Lower lobe of right lung (tissue), 2 donors: ENCODE data around the gene PDE4B. TPM values are rescaled to one million over a fixed set of nuclear protein-coding genes. Genes with fewer than 3 reads are reported as not detected.

Experiments used
- ATAC-seq, 2 donors: fragments of 200-7000 bp; cut with Tn5 transposase; one replicate each; pipeline ENCODE4 v1.9.1; 2020 to 2022; ENCODE audit warnings: mild to moderate bottlenecking in 2 of 2, moderate library complexity in 2 of 2
- DNase-seq: peaks from one replicate; pipeline ENCODE4 v3.0.0-alpha.2; 2020
- H3K27ac ChIP-seq: fragments of 200-600 bp; one replicate; pipeline ENCODE4 v1.8.0; 2022
- H3K27me3 ChIP-seq: fragments of 200-600 bp; one replicate; pipeline ENCODE4 v1.8.0; 2022; ENCODE audit warnings: low read depth
- H3K36me3 ChIP-seq: fragments of 200-600 bp; one replicate; pipeline ENCODE4 v1.8.0; 2022; ENCODE audit warnings: mild to moderate bottlenecking
- H3K4me1 ChIP-seq: fragments of 200-600 bp; one replicate; pipeline ENCODE4 v1.8.0; 2022
- H3K4me3 ChIP-seq: fragments of 200-600 bp; one replicate; pipeline ENCODE4 v1.8.0; 2022; ENCODE audit warnings: mild to moderate bottlenecking
- H3K9me3 ChIP-seq: fragments of 200-600 bp; one replicate; pipeline ENCODE4 v1.8.0; 2022
- intact Hi-C: fragments of 100-400 bp; cut with DNase I; formaldehyde crosslinking; loops from one replicate; pipeline ENCODE4 v1.11.0; 2022
- total RNA-seq: library from RNA; stranded (reverse); fragmentation: NEBNext Ultra II Directional; extraction: Animal tissue kit (Norgen Biotek cat#: 25700); gene quantifications from one replicate; pipeline ENCODE4 v1.2.1, GENCODE V29; 2021
- TF ChIP-seq, protein P1 (sequence below): fragments of 200-600 bp; IDR thresholded peaks from one replicate; pipeline ENCODE4 v1.8.0; 2022; ENCODE audit warnings: antibody characterized with exemption, mild to moderate bottlenecking
- donor health status: DM: no; HTN: yes; CAD: no; lungs with severe emphysema.

The PDE4B gene
- total RNA-seq, 1 donor from 2014 or later: 26.9 TPM

DNA sequence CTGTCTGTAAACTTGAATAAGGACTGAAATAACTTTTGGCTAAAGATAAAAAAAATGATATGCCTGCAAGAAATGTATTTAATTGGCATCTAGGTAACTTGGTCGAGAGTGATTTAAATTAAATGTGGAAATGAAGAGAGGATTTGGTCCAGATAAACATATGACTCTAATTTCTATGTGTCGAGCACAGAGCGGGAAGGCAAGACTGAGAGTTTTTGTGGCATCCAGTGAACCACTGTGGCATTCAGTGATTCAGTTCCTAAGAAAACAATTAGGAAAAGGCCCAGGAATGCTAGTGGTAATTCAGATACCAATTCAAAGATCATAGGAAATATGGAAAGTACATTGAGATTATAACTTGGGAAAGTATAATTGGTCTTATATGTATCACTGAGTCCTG is 39.6 kb downstream of the PDE4B start:
- ATAC-seq: no peak
- no peak for DNase-seq
- intact Hi-C loops: no loop called here
- H3K4me1 ChIP-seq: no peaks in the 10 kb centered on the region
- no peak overlapping the region for H3K27ac ChIP-seq
- no peaks in the 10 kb centered on the region for H3K9me3 ChIP-seq
- no peaks in the 10 kb centered on the region for H3K27me3 ChIP-seq
- H3K36me3 ChIP-seq: no peaks in the 10 kb centered on the region
- H3K4me3 ChIP-seq: no peak overlapping the region
- TF ChIP-seq, protein P1, sequence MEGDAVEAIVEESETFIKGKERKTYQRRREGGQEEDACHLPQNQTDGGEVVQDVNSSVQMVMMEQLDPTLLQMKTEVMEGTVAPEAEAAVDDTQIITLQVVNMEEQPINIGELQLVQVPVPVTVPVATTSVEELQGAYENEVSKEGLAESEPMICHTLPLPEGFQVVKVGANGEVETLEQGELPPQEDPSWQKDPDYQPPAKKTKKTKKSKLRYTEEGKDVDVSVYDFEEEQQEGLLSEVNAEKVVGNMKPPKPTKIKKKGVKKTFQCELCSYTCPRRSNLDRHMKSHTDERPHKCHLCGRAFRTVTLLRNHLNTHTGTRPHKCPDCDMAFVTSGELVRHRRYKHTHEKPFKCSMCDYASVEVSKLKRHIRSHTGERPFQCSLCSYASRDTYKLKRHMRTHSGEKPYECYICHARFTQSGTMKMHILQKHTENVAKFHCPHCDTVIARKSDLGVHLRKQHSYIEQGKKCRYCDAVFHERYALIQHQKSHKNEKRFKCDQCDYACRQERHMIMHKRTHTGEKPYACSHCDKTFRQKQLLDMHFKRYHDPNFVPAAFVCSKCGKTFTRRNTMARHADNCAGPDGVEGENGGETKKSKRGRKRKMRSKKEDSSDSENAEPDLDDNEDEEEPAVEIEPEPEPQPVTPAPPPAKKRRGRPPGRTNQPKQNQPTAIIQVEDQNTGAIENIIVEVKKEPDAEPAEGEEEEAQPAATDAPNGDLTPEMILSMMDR: no peak

DNA sequence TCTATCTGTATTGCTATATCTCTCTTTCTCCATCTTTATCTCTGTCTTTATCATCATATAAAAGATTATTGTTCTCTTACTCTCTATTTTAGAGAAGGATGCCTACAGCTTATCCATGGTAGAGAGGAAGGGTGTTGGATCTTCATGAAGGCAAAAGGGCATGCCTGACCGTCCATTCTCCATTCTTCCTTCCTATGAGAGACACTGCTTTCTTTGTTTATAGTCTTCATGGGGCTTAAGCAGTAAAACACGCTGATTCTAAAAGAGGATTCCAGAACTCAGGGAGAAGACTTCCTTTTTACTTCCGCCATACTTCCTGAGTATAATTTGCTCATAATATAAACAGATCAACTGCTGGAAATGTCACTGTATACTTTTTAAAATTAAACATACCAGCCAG is 44.0 kb downstream of the PDE4B start:
- Histone ChIP-seq H3K4me1 (no peaks in the 10 kb centered on the region), H3K27me3 (no peaks in the 10 kb centered on the region), H3K36me3 (no peaks in the 10 kb centered on the region), H3K9me3 (no peaks in the 10 kb centered on the region), H3K27ac (no peak overlapping the region), H3K4me3 (no peak overlapping the region)
- DNase-seq: no peak
- intact Hi-C loops: no loop called here
- TF ChIP-seq, protein P1: no peak
- no peak for ATAC-seq

DNA sequence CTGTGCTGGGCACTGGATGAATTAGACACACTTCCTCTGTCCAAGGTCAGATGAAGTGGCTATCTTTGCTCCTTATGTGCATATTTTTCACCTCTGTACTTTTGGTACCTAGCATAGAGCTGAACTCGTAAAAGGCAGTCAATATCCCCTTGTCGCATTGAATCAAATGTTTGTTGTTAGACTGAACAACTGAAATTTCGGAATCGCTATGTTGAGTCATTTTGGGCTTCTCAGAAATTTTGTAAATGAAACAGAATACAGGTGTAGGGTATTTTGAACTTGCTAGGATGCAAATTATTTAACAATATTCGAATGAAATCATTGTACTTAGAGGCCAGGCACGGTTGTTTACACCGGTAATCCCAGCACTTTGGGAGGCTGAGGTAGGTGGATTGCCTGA is 48.0 kb downstream of the PDE4B start:
- intact Hi-C loops: no loop called here
- Histone ChIP-seq H3K27ac (no peak overlapping the region), H3K4me3 (no peak overlapping the region), H3K4me1 (no peaks in the 10 kb centered on the region), H3K9me3 (no peaks in the 10 kb centered on the region), H3K36me3 (no peaks in the 10 kb centered on the region), H3K27me3 (no peaks in the 10 kb centered on the region)
- TF ChIP-seq, protein P1: no peak
- ATAC-seq (no peak), DNase-seq (no peak)

DNA sequence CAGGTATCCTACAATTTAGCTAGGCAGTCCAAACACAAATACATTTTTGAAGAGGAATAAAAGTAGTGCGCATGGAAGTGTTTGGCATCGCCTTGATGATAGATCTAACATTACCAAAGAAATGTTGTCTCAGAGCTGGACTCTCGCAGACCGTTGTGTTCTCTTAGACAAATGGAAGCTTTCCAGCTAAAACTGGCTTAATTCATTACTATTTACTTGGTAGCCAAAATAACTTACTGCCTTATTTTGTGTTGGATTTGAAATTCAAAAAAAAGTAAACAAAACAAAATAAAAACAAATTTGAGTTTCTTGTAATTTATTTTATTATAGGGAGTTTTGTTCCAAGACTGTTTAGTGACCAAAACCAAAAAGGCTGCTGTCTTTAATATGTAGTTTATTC is 51.6 kb downstream of the PDE4B start:
- Histone ChIP-seq H3K36me3 (no peaks in the 10 kb centered on the region), H3K4me1 (no peaks in the 10 kb centered on the region), H3K27ac (no peak overlapping the region), H3K4me3 (no peak overlapping the region), H3K9me3 (peaks cover 1% of the 10 kb centered on the region), H3K27me3 (no peaks in the 10 kb centered on the region)
- intact Hi-C loops: no loop called here
- DNase-seq (no peak), ATAC-seq (no peak)
- TF ChIP-seq, protein P1: no peak

DNA sequence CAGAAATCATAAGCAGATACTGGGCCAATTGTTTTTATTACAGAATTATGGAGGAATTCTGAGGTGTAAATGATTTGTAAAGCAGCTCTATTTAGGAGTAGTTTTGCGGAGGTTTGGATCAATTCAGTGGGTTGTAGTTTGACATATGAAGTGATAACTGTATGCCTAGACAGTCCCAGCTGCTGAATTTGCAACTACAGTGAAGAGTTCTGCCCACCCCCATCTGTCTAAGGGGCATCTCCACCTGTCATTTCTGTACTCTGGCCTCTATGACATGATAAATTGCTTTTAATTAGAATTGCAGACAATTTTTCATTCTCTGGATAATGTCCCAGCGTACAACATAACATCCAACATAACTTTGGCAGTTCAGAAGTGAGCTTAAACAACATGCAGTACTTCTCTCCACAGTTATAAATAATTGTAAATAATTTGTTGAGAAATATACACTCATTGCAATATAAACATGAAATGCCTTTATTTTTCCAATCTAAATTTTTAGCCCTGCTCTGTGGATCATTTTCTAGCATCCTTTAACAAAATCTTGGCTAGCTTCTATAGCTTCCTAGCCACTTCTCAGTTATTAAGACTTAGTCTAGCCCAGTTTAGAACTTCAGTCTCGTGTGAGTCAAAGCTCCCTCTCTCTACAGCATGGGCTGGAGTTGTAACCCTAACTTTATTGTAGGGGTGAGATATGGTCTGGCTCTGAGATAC is 52.3 kb downstream of the PDE4B start:
- ATAC-seq (peak in 1 of 2 donors; percentile 7), DNase-seq (no peak)
- Histone ChIP-seq H3K9me3 (peaks cover 7% of the 10 kb centered on the region), H3K36me3 (no peaks in the 10 kb centered on the region), H3K27ac (no peak overlapping the region), H3K27me3 (no peaks in the 10 kb centered on the region), H3K4me1 (no peaks in the 10 kb centered on the region), H3K4me3 (no peak overlapping the region)
- intact Hi-C loops: no loop called here
- TF ChIP-seq, protein P1: no peak
